ENCODE data around the gene SMARCD1.
"Not testable (repeated sequence)": the region's sequence is repeated elsewhere in the genome, so short reads cannot be mapped to it uniquely, and the experiment has no call there.

SMARCD1 gene

DNA sequence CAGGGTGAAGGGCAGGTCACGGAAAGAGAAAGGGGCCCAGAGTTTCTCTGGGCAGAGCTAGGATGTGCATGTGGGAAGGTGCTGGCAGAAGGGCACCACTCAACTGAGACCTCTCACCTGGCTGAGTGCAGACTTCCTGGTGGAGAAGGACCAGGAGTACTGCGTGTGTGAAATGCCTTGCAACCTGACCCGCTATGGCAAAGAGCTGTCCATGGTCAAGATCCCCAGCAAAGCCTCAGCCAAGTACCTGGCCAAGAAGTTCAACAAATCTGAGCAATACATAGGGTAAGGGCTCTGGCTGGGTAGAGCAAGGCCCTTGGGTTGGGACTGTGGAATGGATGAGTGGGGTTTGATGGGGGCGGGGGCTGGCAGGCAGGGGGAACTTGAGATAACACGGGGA lies 5.4 kb upstream of the SMARCD1 start:
- DNase-seq (ENCODE audit: low spot score): no peak
- ATAC-seq (ENCODE audit: low read depth): no peak
- H3K9me3 ChIP-seq (ENCODE audit: severe bottlenecking): no peaks in the 10 kb centered on the region
- no peaks in the 10 kb centered on the region for H3K36me3 ChIP-seq (ENCODE audit: low read depth)
- no peak overlapping the region for H3K27ac ChIP-seq (ENCODE audit: poor library complexity, severe bottlenecking)
- H3K4me3 ChIP-seq (ENCODE audit: severe bottlenecking): no peak overlapping the region
- no peaks in the 10 kb centered on the region for H3K4me1 ChIP-seq (ENCODE audit: insufficient read depth, poor library complexity, severe bottlenecking)
- no peaks in the 10 kb centered on the region for H3K27me3 ChIP-seq (ENCODE audit: insufficient read depth, poor library complexity, severe bottlenecking)
- TF ChIP-seq, protein P1, sequence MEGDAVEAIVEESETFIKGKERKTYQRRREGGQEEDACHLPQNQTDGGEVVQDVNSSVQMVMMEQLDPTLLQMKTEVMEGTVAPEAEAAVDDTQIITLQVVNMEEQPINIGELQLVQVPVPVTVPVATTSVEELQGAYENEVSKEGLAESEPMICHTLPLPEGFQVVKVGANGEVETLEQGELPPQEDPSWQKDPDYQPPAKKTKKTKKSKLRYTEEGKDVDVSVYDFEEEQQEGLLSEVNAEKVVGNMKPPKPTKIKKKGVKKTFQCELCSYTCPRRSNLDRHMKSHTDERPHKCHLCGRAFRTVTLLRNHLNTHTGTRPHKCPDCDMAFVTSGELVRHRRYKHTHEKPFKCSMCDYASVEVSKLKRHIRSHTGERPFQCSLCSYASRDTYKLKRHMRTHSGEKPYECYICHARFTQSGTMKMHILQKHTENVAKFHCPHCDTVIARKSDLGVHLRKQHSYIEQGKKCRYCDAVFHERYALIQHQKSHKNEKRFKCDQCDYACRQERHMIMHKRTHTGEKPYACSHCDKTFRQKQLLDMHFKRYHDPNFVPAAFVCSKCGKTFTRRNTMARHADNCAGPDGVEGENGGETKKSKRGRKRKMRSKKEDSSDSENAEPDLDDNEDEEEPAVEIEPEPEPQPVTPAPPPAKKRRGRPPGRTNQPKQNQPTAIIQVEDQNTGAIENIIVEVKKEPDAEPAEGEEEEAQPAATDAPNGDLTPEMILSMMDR (IDR thresholded peaks at IDR 0.05; ENCODE audit: poor library complexity, severe bottlenecking): no peak

- H3K4me1 ChIP-seq (ENCODE audit: insufficient read depth, poor library complexity, severe bottlenecking): peaks cover 3% of the 10 kb centered on the region
- DNase-seq (ENCODE audit: low spot score): no peak
- H3K36me3 ChIP-seq (ENCODE audit: low read depth): no peaks in the 10 kb centered on the region
- no peak for ATAC-seq (ENCODE audit: low read depth)
- H3K27me3 ChIP-seq (ENCODE audit: insufficient read depth, poor library complexity, severe bottlenecking): no peaks in the 10 kb centered on the region
- H3K27ac ChIP-seq (ENCODE audit: poor library complexity, severe bottlenecking): no peak overlapping the region
- H3K4me3 ChIP-seq (ENCODE audit: severe bottlenecking): no peak overlapping the region
- no peaks in the 10 kb centered on the region for H3K9me3 ChIP-seq (ENCODE audit: severe bottlenecking)
- TF ChIP-seq, protein P1 (IDR thresholded peaks at IDR 0.05; ENCODE audit: poor library complexity, severe bottlenecking): no peak
Observed at GRCh38 chr12:50081096-50081808, 3.9 kb upstream of the SMARCD1 start.

- Histone ChIP-seq H3K27me3 (ENCODE audit: insufficient read depth, poor library complexity, severe bottlenecking) (no peaks in the 10 kb centered on the region), H3K4me1 (ENCODE audit: insufficient read depth, poor library complexity, severe bottlenecking) (peaks cover 17% of the 10 kb centered on the region), H3K4me3 (ENCODE audit: severe bottlenecking) (no peak overlapping the region), H3K36me3 (ENCODE audit: low read depth) (peaks cover 13% of the 10 kb centered on the region), H3K27ac (ENCODE audit: poor library complexity, severe bottlenecking) (peak overlapping the region; percentile 94), H3K9me3 (ENCODE audit: severe bottlenecking) (no peaks in the 10 kb centered on the region)
- DNase-seq (ENCODE audit: low spot score) (no peak), ATAC-seq (ENCODE audit: low read depth) (no peak)
- TF ChIP-seq, protein P1 (IDR thresholded peaks at IDR 0.05; ENCODE audit: poor library complexity, severe bottlenecking): no peak
Observed at GRCh38 chr12:50082644-50083043, 2.5 kb upstream of the SMARCD1 start.

DNA sequence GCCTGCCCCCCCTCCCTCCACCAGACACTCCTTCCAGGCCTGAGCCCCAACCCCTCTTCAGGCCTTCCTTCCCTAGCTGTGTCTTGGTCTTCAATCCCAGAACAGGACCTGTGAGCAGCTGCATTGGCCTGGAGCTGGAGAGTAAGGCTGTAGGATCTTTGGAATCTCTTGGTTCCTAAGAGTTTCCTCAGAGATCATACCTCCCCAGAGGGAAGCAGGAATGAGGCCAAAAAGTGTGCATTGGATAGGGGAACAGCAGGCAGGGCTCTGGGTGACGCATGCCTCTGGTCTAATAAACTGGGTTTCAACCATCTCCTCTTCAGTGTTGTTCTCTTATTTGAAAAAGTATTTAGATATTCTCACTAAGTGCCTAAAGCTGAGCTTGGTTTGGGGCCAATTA lies 1.8 kb upstream of the SMARCD1 start:
- no peak for ATAC-seq (ENCODE audit: low read depth)

GRCh38 chr12:50084409-50084774 lies 750 bp upstream of the SMARCD1 start:
- not testable (repeated sequence) for H3K27me3 ChIP-seq (ENCODE audit: insufficient read depth, poor library complexity, severe bottlenecking); ATAC-seq (ENCODE audit: low read depth); H3K9me3 ChIP-seq (ENCODE audit: severe bottlenecking); DNase-seq (ENCODE audit: low spot score)
- peaks cover 34% of the 10 kb centered on the region for H3K4me1 ChIP-seq (ENCODE audit: insufficient read depth, poor library complexity, severe bottlenecking)
- peaks cover 28% of the 10 kb centered on the region for H3K36me3 ChIP-seq (ENCODE audit: low read depth)
- peak overlapping the region; percentile 94 for H3K27ac ChIP-seq (ENCODE audit: poor library complexity, severe bottlenecking)
- H3K4me3 ChIP-seq (ENCODE audit: severe bottlenecking): peak overlapping the region; percentile 44

More for the DNA sequence above, 1.8 kb upstream of the SMARCD1 start:
- Histone ChIP-seq H3K27me3 (ENCODE audit: insufficient read depth, poor library complexity, severe bottlenecking) (no peaks in the 10 kb centered on the region), H3K9me3 (ENCODE audit: severe bottlenecking) (no peaks in the 10 kb centered on the region), H3K36me3 (ENCODE audit: low read depth) (peaks cover 17% of the 10 kb centered on the region), H3K4me3 (ENCODE audit: severe bottlenecking) (no peak overlapping the region), H3K27ac (ENCODE audit: poor library complexity, severe bottlenecking) (peak overlapping the region; percentile 94), H3K4me1 (ENCODE audit: insufficient read depth, poor library complexity, severe bottlenecking) (peaks cover 23% of the 10 kb centered on the region)
- no peak for DNase-seq (ENCODE audit: low spot score)
- TF ChIP-seq, protein P1 (IDR thresholded peaks at IDR 0.05; ENCODE audit: poor library complexity, severe bottlenecking): no peak
